SK-N-SH (cell line): ENCODE results near the gene PARD3.

Experiments used
- CTCF ChIP-seq: fragments of 200-600 bp; sonication (generic); IDR thresholded peaks from 2 replicates; pipeline ENCODE4 v1.6.1; 2017; ENCODE audit warnings: antibody characterized with exemption, mild to moderate bottlenecking, moderate library complexity
- ELF1 ChIP-seq: IDR thresholded peaks from 2 replicates; pipeline ENCODE4 v1.4.0; 2012
- EP300 ChIP-seq, 2 experiments: IDR thresholded peaks; 2 replicates each; pipeline versions ENCODE4 v1.4.0 to v1.6.1; 2012; ENCODE audit warnings: borderline replicate concordance in 1 of 2, low read depth in 1 of 2, low read length in 1 of 2
- GABPA ChIP-seq: IDR thresholded peaks from 2 replicates; pipeline ENCODE4 v1.4.0; 2012; ENCODE audit warnings: low read depth, mild to moderate bottlenecking
- NFIC ChIP-seq: IDR thresholded peaks from 2 replicates; pipeline ENCODE4 v1.4.0; 2012; ENCODE audit warnings: borderline replicate concordance
- PBX3 ChIP-seq: IDR thresholded peaks from 2 replicates; pipeline ENCODE4; 2012
- RAD21 ChIP-seq: IDR thresholded peaks from 2 replicates; pipeline ENCODE4 v1.6.1; 2012; ENCODE audit warnings: mild to moderate bottlenecking, low read length
- RCOR1 ChIP-seq: fragments of 150-350 bp; IDR thresholded peaks from 2 replicates; pipeline ENCODE4 v1.6.1; 2017; ENCODE audit warnings: antibody characterized with exemption, low read length
- SMC3 ChIP-seq: IDR thresholded peaks from 2 replicates; pipeline ENCODE4 v1.6.1; 2012; ENCODE audit warnings: low read depth, low read length, improper control_type of control experiment
- TAF1 ChIP-seq: IDR thresholded peaks from 2 replicates; pipeline ENCODE4 v1.6.1; 2012; ENCODE audit warnings: low read depth, mild to moderate bottlenecking, low read length, moderate library complexity, borderline replicate concordance
- USF1 ChIP-seq: IDR thresholded peaks from 2 replicates; pipeline ENCODE4 v1.4.0; 2012; ENCODE audit warnings: low read depth, borderline replicate concordance
- TF ChIP-seq, protein P1 (sequence below): IDR thresholded peaks from 2 replicates; pipeline ENCODE4 v1.6.1; 2012; ENCODE audit warnings: mild to moderate bottlenecking, low read depth, low read length, moderate library complexity
- TF ChIP-seq, protein P2 (sequence below): fragments of 150-350 bp; IDR thresholded peaks from 2 replicates; pipeline ENCODE4 v1.6.1; 2017; ENCODE audit warnings: antibody characterized with exemption, low read length, low read depth, borderline replicate concordance

- TF ChIP-seq CTCF = no peak
- TF ChIP-seq GABPA = no peak
- TF ChIP-seq ELF1 = no peak
- TF ChIP-seq EP300 (IDR thresholded peaks at IDR 0.05; ENCODE audit: borderline replicate concordance in 1 of 2, low read depth in 1 of 2, low read length in 1 of 2) = no peak
- no peak for TF ChIP-seq RAD21
- no peak for TF ChIP-seq TAF1
- TF ChIP-seq, protein P1, sequence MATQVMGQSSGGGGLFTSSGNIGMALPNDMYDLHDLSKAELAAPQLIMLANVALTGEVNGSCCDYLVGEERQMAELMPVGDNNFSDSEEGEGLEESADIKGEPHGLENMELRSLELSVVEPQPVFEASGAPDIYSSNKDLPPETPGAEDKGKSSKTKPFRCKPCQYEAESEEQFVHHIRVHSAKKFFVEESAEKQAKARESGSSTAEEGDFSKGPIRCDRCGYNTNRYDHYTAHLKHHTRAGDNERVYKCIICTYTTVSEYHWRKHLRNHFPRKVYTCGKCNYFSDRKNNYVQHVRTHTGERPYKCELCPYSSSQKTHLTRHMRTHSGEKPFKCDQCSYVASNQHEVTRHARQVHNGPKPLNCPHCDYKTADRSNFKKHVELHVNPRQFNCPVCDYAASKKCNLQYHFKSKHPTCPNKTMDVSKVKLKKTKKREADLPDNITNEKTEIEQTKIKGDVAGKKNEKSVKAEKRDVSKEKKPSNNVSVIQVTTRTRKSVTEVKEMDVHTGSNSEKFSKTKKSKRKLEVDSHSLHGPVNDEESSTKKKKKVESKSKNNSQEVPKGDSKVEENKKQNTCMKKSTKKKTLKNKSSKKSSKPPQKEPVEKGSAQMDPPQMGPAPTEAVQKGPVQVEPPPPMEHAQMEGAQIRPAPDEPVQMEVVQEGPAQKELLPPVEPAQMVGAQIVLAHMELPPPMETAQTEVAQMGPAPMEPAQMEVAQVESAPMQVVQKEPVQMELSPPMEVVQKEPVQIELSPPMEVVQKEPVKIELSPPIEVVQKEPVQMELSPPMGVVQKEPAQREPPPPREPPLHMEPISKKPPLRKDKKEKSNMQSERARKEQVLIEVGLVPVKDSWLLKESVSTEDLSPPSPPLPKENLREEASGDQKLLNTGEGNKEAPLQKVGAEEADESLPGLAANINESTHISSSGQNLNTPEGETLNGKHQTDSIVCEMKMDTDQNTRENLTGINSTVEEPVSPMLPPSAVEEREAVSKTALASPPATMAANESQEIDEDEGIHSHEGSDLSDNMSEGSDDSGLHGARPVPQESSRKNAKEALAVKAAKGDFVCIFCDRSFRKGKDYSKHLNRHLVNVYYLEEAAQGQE = no peak
- TF ChIP-seq USF1 = no peak
- TF ChIP-seq SMC3 = no peak
- TF ChIP-seq PBX3 = no peak
- no peak for TF ChIP-seq RCOR1
- TF ChIP-seq NFIC = no peak
- TF ChIP-seq, protein P2, sequence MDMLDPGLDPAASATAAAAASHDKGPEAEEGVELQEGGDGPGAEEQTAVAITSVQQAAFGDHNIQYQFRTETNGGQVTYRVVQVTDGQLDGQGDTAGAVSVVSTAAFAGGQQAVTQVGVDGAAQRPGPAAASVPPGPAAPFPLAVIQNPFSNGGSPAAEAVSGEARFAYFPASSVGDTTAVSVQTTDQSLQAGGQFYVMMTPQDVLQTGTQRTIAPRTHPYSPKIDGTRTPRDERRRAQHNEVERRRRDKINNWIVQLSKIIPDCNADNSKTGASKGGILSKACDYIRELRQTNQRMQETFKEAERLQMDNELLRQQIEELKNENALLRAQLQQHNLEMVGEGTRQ = no peak
Observed at GRCh38 chr10:34661580-34661979, 153.5 kb downstream of the PARD3 start.
